GM10266 (cell line): ENCODE measurements around the gene GRID2.

ENCODE experiments used
- DNase-seq: peaks from one replicate; pipeline ENCODE4 v3.0.0; 2012; ENCODE audit errors: extremely low spot score
- TF ChIP-seq, protein P1 (sequence below): IDR thresholded peaks from 2 replicates; pipeline ENCODE4 v1.5.1; 2012; ENCODE audit warnings: mild to moderate bottlenecking, low read depth; ENCODE audit not compliant: control insufficient read depth, insufficient read depth; ENCODE audit errors: missing control alignments

Gene GRID2

DNA sequence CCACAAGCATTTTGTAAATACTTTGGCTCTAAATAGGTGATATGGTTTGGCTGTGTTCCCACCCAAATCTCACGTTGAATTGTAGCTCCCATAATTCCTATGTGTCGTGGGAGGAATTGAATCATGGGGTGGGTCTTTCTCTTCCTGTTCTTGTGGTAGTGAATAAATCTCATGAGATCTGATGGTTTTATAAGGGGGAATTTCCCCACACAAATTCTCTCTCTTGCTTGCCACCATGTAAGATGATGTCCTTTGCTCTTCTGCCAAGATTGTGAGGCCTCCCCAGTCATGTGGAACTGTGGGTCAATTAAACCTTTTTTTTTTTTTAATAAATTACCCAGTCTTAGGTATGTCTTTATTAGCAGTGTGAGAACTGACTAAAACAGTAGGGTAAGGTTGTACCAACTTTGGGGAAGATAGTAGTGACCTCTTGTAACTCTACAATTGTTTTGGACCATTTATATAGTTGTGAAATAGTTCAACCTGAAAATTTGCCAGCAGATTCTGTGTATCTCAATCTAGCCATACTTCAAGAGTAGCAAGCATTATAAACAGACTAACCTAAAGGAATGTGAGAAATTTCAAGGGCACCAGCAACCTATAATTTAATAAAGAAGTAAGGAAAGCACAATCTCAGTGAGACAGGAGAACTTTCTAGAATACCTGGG, 727.8 kb downstream of the GRID2 start:
- TF ChIP-seq, protein P1, sequence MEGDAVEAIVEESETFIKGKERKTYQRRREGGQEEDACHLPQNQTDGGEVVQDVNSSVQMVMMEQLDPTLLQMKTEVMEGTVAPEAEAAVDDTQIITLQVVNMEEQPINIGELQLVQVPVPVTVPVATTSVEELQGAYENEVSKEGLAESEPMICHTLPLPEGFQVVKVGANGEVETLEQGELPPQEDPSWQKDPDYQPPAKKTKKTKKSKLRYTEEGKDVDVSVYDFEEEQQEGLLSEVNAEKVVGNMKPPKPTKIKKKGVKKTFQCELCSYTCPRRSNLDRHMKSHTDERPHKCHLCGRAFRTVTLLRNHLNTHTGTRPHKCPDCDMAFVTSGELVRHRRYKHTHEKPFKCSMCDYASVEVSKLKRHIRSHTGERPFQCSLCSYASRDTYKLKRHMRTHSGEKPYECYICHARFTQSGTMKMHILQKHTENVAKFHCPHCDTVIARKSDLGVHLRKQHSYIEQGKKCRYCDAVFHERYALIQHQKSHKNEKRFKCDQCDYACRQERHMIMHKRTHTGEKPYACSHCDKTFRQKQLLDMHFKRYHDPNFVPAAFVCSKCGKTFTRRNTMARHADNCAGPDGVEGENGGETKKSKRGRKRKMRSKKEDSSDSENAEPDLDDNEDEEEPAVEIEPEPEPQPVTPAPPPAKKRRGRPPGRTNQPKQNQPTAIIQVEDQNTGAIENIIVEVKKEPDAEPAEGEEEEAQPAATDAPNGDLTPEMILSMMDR = no peak

DNA sequence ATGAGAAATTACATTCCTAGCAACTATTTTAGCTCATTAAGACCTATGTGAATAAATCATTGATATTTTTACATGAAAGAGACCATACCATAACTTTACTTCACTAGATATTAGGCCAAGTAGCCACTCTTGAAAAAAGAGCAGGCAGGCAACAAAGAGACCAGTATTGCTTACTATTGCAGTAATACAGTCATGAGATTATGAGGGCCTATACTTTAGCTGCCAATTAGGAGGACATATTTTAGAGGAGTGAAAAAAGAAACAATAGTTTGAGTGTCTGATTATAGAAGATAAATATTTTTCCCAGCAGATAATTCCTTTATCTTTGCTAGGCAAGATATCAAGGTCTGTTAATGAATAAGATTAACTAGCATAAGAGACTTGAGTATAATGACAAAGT, 739.0 kb downstream of the GRID2 start:
- TF ChIP-seq, protein P1 = no peak

More for the DNA sequence above, 727.8 kb downstream of the GRID2 start:
- DNase-seq = no peak

DNA sequence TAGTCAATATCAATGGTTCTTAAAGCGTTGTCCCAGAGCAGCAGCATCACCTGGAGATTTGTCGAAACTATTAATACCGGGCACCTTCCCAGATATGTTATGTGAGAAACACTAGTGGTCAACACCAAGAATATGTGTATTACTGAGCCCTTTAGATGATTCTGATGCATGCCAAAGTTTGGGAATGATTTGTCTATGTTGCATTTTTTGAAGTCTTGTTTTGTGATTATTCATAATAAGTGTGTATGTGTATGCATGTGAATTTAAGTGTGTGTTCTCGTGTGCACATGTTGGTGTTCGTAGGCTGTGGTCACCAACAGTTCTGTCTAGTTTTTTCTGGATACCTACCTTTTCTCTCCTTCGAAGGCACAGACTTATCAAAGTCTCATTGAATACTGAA, 749.4 kb downstream of the GRID2 start:
- TF ChIP-seq, protein P1 = no peak
- DNase-seq = no peak

More for the DNA sequence above, 739.0 kb downstream of the GRID2 start:
- DNase-seq = no peak

DNA sequence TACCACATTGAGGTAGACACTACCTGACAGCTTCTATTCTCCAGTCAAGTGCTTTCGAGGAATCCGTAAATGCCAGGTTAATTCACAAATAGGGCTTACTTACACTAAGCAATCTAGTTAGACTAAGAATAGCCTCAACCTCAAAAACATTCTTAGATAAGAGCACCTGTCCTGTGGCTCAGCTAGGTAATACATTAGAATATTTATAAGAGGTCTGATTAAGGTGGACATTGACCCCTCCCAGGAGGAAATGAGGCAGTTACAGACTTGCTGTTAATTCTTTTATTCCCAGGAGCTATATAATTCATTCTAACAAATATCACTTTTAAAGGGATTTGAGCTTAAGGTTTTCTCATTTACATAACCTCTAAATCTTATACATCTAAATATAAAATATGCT, 758.1 kb downstream of the GRID2 start:
- TF ChIP-seq, protein P1 = no peak
- DNase-seq = no peak

DNA sequence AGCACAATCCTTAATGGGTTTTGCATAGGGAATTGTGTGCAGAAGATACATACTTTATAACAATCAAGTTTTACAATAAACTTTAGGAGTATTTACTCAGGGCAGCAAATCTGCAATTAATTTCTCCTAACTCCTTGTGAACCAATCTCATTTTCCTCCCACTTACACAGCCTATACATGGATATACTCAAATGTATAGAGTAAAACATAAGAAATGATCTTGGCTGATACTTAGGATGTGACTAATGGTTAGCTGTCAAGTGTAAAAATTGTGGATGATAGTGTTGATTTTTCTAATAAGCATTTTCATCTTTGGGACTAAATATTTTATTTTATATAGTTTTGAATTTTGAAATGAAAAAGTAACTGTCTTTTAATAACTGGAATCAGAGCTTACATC, 759.6 kb downstream of the GRID2 start:
- TF ChIP-seq, protein P1 = no peak
- no peak for DNase-seq

DNA sequence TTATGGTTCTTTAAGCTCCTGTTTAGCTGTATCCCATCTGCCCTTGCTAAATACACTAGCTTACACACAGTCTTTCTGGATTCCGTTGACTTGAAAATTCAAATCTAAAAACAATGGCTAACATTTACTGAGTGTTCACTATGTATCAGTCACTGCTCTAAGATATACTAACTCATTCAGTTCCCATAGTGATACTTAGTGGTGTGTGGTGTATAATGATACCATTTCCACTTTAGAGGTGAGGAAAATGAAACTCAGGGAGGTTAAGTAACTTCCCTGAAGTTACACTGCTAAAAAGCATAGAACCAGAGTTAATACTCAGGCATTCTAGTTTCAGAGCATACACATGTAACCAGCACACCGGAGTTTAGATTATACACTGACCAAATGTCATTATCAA, 762.0 kb downstream of the GRID2 start:
- no peak for DNase-seq
- TF ChIP-seq, protein P1 = no peak

DNA sequence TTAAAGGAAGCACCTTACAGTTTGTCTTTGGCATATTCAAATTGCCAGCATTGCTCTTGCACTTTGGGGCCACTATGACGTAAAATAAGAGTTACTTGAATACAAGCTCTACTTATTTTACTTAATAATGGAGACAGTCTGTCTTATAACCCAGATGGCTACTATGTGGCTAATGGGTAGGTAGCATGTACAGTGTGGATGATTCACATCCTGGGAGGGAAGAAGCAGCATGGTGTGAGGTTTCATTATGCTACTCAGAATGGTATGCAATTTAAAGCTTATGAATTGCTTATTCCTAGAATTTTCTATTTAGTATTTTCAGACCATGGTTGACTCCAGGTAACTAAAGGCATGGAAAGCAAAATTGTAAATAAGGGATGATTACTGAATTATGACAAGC, 763.0 kb downstream of the GRID2 start:
- TF ChIP-seq, protein P1 = no peak
- DNase-seq = no peak
